ENCODE data around the gene CD101.
A peak's percentile ranks its signal among the peaks of the same experiment; 100 is the strongest.

CD101 gene

DNA sequence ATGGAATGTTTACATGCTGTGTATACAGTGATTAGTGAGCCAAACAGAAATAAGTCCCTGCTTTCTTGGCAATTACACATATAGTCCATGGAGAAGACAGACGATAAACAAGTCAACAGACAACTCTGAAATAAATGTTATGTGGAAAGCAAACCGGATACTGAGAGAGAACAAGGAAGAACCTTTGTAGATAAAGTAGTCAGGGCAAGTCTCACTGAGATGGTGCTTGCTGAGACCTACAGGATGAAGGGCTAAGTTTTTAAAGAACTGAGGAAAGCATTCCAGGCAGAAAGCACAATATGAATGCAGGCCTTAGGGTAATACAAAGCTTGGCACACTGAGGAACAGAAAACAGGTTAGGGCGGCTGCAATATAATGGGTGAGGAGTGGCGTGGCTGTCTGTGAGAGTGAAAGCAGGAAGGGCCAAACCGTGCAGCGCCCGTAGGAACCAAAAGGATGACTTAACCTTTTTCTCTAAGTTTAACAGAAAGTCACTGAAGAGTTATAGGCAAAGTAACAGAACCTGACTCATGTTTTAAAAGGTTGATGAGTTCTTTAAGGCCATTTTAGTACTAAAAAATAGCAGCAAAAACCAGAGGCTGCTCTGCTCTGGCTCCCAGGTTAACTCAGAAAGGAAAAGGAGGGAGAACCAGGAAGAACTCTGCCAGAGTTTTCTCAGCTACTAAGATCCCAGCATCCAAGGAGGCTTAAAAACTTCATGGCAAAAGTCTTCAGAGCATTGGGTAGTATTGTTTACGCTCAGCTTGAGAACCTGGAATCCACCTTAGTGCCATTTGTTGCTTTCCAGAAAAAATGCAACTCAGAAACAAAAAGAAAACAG lies 49.9 kb downstream of the CD101 start:
- no peaks in the 10 kb centered on the region for H4K20me1 ChIP-seq (ENCODE audit: insufficient read depth, low read length)
- DNase-seq (no peak), ATAC-seq (ENCODE audit: insufficient read depth, low read depth) (no peak)
- no peaks in the 10 kb centered on the region for H3K9me3 ChIP-seq (ENCODE audit: insufficient read depth, low read length, severe bottlenecking)
- H2AFZ ChIP-seq (ENCODE audit: low read depth, low read length): no peak overlapping the region
- H3K36me3 ChIP-seq (ENCODE audit: insufficient read depth, low read length): peaks cover 15% of the 10 kb centered on the region
- H3K9ac ChIP-seq (ENCODE audit: low read depth, low read length): no peak overlapping the region
- H3K4me3 ChIP-seq (ENCODE audit: low read depth in 1 of 2, low read length in 2 of 2): no peak overlapping the region
- H3K27ac ChIP-seq (ENCODE audit: low read length): no peak overlapping the region
- no peaks in the 10 kb centered on the region for H3K4me1 ChIP-seq (ENCODE audit: insufficient read depth, low read length)
- no peak overlapping the region for H3K4me2 ChIP-seq (ENCODE audit: insufficient read depth, low read length)
- TF ChIP-seq, protein P1, sequence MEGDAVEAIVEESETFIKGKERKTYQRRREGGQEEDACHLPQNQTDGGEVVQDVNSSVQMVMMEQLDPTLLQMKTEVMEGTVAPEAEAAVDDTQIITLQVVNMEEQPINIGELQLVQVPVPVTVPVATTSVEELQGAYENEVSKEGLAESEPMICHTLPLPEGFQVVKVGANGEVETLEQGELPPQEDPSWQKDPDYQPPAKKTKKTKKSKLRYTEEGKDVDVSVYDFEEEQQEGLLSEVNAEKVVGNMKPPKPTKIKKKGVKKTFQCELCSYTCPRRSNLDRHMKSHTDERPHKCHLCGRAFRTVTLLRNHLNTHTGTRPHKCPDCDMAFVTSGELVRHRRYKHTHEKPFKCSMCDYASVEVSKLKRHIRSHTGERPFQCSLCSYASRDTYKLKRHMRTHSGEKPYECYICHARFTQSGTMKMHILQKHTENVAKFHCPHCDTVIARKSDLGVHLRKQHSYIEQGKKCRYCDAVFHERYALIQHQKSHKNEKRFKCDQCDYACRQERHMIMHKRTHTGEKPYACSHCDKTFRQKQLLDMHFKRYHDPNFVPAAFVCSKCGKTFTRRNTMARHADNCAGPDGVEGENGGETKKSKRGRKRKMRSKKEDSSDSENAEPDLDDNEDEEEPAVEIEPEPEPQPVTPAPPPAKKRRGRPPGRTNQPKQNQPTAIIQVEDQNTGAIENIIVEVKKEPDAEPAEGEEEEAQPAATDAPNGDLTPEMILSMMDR (IDR thresholded peaks at IDR 0.05; ENCODE audit: borderline replicate concordance, extremely low read depth, low read length, poor library complexity, severe bottlenecking): no peak
- no peak for TF ChIP-seq EZH2 (IDR thresholded peaks at IDR 0.05; ENCODE audit: borderline replicate concordance, low read depth, low read length, severe bottlenecking)
- H3K27me3 ChIP-seq (ENCODE audit: insufficient read depth, low read length, poor library complexity): no peaks in the 10 kb centered on the region
- no peaks in the 10 kb centered on the region; the same call in 1 of the 2 replicates for H3K79me2 ChIP-seq (ENCODE audit: insufficient read depth, low read length)

DNA sequence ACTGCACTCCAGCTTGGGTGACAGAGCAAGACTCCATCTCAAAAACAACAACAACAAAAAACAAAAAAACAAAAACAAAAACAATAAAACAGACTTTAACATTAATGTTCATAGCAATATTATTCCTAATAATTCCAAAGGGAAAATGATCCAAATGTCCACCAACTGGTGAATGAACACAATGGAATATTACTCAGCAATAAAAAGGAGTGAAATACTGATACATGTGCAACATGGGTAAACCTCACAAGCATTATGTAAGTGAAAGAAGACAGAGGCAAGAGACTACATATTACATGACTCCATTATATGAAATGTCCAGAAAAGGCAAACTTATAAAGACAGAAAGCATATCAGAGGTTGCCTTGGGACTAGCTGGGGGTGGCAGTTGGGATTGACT lies 52.5 kb downstream of the CD101 start:
- no peaks in the 10 kb centered on the region for H3K9me3 ChIP-seq (ENCODE audit: insufficient read depth, low read length, severe bottlenecking)
- DNase-seq (no peak), ATAC-seq (ENCODE audit: insufficient read depth, low read depth) (no peak)
- no peak overlapping the region for H3K4me3 ChIP-seq (ENCODE audit: low read depth in 1 of 2, low read length in 2 of 2)
- H3K27ac ChIP-seq (ENCODE audit: low read length): no peak overlapping the region
- H3K27me3 ChIP-seq (ENCODE audit: insufficient read depth, low read length, poor library complexity): no peaks in the 10 kb centered on the region
- H3K4me1 ChIP-seq (ENCODE audit: insufficient read depth, low read length): peaks cover 17% of the 10 kb centered on the region
- no peak overlapping the region for H3K9ac ChIP-seq (ENCODE audit: low read depth, low read length)
- peaks cover 7% of the 10 kb centered on the region for H3K36me3 ChIP-seq (ENCODE audit: insufficient read depth, low read length)
- H4K20me1 ChIP-seq (ENCODE audit: insufficient read depth, low read length): no peaks in the 10 kb centered on the region
- no peak for TF ChIP-seq EZH2 (IDR thresholded peaks at IDR 0.05; ENCODE audit: borderline replicate concordance, low read depth, low read length, severe bottlenecking)
- TF ChIP-seq, protein P1 (IDR thresholded peaks at IDR 0.05; ENCODE audit: borderline replicate concordance, extremely low read depth, low read length, poor library complexity, severe bottlenecking): no peak
- no peak overlapping the region for H3K4me2 ChIP-seq (ENCODE audit: insufficient read depth, low read length)
- no peak overlapping the region for H2AFZ ChIP-seq (ENCODE audit: low read depth, low read length)
- peaks cover 17% of the 10 kb centered on the region for H3K79me2 ChIP-seq (ENCODE audit: insufficient read depth, low read length)

GRCh38 chr1:117058810-117059209 lies 57.2 kb downstream of the CD101 start:
- Histone ChIP-seq H3K4me3 (ENCODE audit: low read depth in 1 of 2, low read length in 2 of 2) (peak overlapping the region; percentile 23 to 79), H3K9me3 (ENCODE audit: insufficient read depth, low read length, severe bottlenecking) (no peaks in the 10 kb centered on the region), H3K79me2 (ENCODE audit: insufficient read depth, low read length) (peaks cover 56% of the 10 kb centered on the region), H2AFZ (ENCODE audit: low read depth, low read length) (peak overlapping the region; percentile 76), H3K4me1 (ENCODE audit: insufficient read depth, low read length) (peaks cover 49% of the 10 kb centered on the region), H4K20me1 (ENCODE audit: insufficient read depth, low read length) (no peaks in the 10 kb centered on the region), H3K27ac (ENCODE audit: low read length) (peak overlapping the region; percentile 97), H3K36me3 (ENCODE audit: insufficient read depth, low read length) (peaks cover 24% of the 10 kb centered on the region), H3K27me3 (ENCODE audit: insufficient read depth, low read length, poor library complexity) (no peaks in the 10 kb centered on the region), H3K9ac (ENCODE audit: low read depth, low read length) (peak overlapping the region; percentile 87), H3K4me2 (ENCODE audit: insufficient read depth, low read length) (peak overlapping the region; percentile 66)
- no peak for TF ChIP-seq EZH2 (IDR thresholded peaks at IDR 0.05; ENCODE audit: borderline replicate concordance, low read depth, low read length, severe bottlenecking)
- TF ChIP-seq, protein P1 (IDR thresholded peaks at IDR 0.05; ENCODE audit: borderline replicate concordance, extremely low read depth, low read length, poor library complexity, severe bottlenecking): no peak
- DNase-seq: no peak
- ATAC-seq (ENCODE audit: insufficient read depth, low read depth): no peak

Data from DND-41 (cell line).